Measurements from ENCODE around the gene RAD54L. TPM values are rescaled to one million over a fixed set of nuclear protein-coding genes. Genes with fewer than 3 reads are reported as not detected.
A peak's percentile ranks its signal among the peaks of the same experiment; 100 is the strongest.
"Not testable (repeated sequence)": the region's sequence is repeated elsewhere in the genome, so short reads cannot be mapped to it uniquely, and the experiment has no call there.

RAD54L gene
- total RNA-seq, 2 donors from 2014 or later: 61.7 to 118 TPM

- DNase-seq (ENCODE audit: low spot score in 2 of 2) (no peak), ATAC-seq (no peak)
- no peaks in the 10 kb centered on the region for H3K9me3 Mint-ChIP-seq
- peak overlapping the region; percentile 98 to 99 for H3K27ac Mint-ChIP-seq
- H3K36me3 Mint-ChIP-seq: peaks cover 30 to 46% of the 10 kb centered on the region in 2 donors
These were observed 53.3 kb downstream of the RAD54L start for GRCh38 chr1:46300673-46301405.

DNA sequence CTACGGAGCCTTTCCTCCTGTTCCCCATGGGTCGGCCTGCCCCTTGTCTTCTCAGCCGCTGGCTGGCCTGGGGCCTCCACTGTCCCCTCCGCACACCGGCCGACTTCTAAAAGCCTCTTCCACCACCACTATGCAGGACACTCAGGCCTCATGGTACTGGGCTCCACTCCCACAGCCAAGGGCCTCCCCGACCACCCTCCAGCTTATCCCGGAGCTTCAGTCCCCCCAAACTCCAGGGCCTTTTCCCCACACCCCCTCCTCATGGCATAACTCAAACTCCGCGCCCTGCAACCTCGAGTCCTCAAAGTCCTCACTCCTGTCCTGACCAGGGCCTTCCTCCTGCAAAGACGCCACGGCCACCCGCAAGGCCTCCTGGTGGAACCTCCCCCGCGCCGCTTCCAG is 53.8 kb downstream of the RAD54L start:
- no peak for ATAC-seq
- no peak for DNase-seq (ENCODE audit: low spot score in 2 of 2)
- H3K9me3 Mint-ChIP-seq: no peaks in the 10 kb centered on the region
- peaks cover 30 to 46% of the 10 kb centered on the region in 2 donors for H3K36me3 Mint-ChIP-seq
- peak overlapping the region; percentile 98 to 99 for H3K27ac Mint-ChIP-seq

- peak; percentile 36 to 39 for ATAC-seq
- H3K9me3 Mint-ChIP-seq: no peaks in the 10 kb centered on the region
- peaks cover 29 to 42% of the 10 kb centered on the region in 2 donors for H3K36me3 Mint-ChIP-seq
- DNase-seq (ENCODE audit: low spot score in 2 of 2): peak; percentile 69 to 74
- H3K27ac Mint-ChIP-seq: peak overlapping the region; percentile 99
These were observed 54.5 kb downstream of the RAD54L start for GRCh38 chr1:46301808-46302640.

DNA sequence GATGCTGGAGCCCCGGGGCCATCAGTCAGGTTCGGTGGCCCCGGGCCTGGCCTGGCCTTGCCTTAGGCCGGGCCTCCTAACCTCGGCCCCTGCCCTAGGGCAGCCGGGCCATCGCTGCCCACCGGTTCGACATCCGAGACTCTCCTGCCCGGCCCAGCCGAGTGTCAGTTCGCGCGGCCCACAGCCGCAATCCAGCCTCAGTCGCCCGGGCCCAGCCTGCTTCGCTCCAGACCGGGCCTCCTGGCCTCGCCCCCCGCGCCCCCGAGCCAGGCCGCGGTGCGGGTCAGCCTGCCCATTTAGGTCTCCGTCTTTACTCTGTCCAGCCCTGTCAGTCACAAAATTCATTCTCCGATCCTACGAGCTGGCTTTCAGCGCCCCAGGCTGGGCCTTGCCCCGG is 55.1 kb downstream of the RAD54L start:
- no peaks in the 10 kb centered on the region for H3K9me3 Mint-ChIP-seq
- H3K36me3 Mint-ChIP-seq: peaks cover 24 to 35% of the 10 kb centered on the region in 2 donors
- peak overlapping the region; percentile 99 for H3K27ac Mint-ChIP-seq
- ATAC-seq: peak; percentile 8 to 13
- DNase-seq (ENCODE audit: low spot score in 2 of 2): peak in 1 of 2 donors; percentile 44

- DNase-seq (ENCODE audit: low spot score in 2 of 2): peak; percentile 92 to 96
- peak within 1 kb of the TSS; percentile 99 for H3K27ac Mint-ChIP-seq
- ATAC-seq: peak; percentile 84 to 89
- peaks cover 20 to 30% of the 10 kb centered on the region in 2 donors for H3K36me3 Mint-ChIP-seq
- no peaks in the 10 kb centered on the region for H3K9me3 Mint-ChIP-seq
These were observed 55.7 kb downstream of the RAD54L start, which contains the start of the genes LRRC41 and UQCRH for GRCh38 chr1:46303038-46303871. LRRC41 (minus strand) TSS chr1:46303616; CDS start chr1:46303322, 294 bp downstream. UQCRH (plus strand) TSS chr1:46303698; CDS start chr1:46303767, 69 bp downstream.

GRCh38 chr1:46303872-46304326 is 56.3 kb downstream of the RAD54L start:
- Mint-ChIP-seq H3K9me3 (no peaks in the 10 kb centered on the region), H3K36me3 (peaks cover 23 to 34% of the 10 kb centered on the region in 2 donors), H3K27ac (peak overlapping the region; percentile 99)
- DNase-seq (ENCODE audit: low spot score in 2 of 2) (no peak), ATAC-seq (no peak)

- H3K36me3 Mint-ChIP-seq: peaks cover 30 to 42% of the 10 kb centered on the region in 2 donors
- DNase-seq (ENCODE audit: low spot score in 2 of 2) (no peak), ATAC-seq (no peak)
- H3K9me3 Mint-ChIP-seq: no peaks in the 10 kb centered on the region
- peak overlapping the region in 1 of 2 donors; percentile 29 for H3K27ac Mint-ChIP-seq
These were observed 58.6 kb downstream of the RAD54L start for GRCh38 chr1:46306159-46306530.

- Mint-ChIP-seq H3K36me3 (peaks cover 10 to 19% of the 10 kb centered on the region in 2 donors), H3K27ac (no peak overlapping the region), H3K9me3 (no peaks in the 10 kb centered on the region)
- no peak for ATAC-seq
- no peak for DNase-seq (ENCODE audit: low spot score in 2 of 2)
These were observed 62.0 kb downstream of the RAD54L start for GRCh38 chr1:46309401-46310159.

DNA sequence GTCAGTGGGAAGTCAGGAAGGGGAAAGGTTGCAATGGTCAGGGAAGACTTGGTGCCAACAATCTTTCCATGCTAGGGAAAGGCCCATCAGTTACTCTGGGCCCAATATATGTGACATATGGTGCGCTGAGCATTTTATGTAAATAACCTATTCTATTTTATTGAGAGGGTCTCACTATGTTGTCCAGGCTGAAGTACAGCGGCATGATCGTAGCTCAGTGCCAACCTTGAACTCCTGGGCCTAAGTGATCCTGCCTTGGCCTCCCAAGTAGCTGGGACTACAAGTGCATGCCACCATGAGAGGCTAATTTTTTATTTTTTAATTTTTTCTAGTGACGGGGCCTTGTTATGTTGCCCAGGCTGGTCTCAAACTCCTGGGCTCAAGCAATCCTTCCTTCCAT is 62.8 kb downstream of the RAD54L start:
- ATAC-seq: no peak
- H3K36me3 Mint-ChIP-seq: peaks cover 10 to 19% of the 10 kb centered on the region in 2 donors
- H3K27ac Mint-ChIP-seq: no peak overlapping the region
- no peak for DNase-seq (ENCODE audit: low spot score in 2 of 2)
- H3K9me3 Mint-ChIP-seq: no peaks in the 10 kb centered on the region

DNA sequence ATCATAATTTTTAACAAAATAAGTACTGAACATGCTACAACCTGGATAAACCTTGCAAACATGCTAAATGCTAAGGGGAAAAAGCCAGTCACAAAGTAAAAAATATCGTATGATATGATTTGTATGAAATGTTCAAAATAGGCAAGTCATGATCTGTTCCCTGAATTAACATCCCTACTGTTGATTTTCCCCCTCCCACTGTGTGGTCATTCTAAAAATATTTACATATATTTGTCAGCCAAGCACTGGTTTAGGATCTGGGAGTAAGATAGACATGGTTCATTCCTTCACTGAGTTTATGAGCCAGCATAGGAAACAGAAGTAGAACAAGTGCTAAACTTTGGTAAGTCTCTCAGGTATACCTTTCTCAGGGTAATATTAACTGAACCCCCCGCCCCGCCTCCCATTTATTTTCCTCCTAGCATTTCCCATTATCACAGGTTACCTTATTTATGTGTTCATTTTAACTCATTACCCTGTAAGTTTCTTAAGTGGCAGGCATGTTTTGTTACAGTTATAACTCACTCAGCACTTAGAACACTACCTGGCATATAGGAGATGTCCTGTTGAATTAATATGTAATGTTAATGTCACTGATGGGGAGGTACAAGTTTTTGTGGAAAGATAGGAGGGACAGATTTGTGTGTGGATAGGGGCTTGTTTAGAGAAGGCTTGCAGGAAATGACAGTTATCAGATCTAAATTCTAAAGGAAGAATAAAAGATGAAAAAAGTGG is 68.3 kb downstream of the RAD54L start:
- no peaks in the 10 kb centered on the region for H3K9me3 Mint-ChIP-seq
- H3K36me3 Mint-ChIP-seq: peaks cover 0 to 5% of the 10 kb centered on the region in 2 donors
- no peak overlapping the region for H3K27ac Mint-ChIP-seq
- DNase-seq (ENCODE audit: low spot score in 2 of 2) (no peak), ATAC-seq (no peak)

DNA sequence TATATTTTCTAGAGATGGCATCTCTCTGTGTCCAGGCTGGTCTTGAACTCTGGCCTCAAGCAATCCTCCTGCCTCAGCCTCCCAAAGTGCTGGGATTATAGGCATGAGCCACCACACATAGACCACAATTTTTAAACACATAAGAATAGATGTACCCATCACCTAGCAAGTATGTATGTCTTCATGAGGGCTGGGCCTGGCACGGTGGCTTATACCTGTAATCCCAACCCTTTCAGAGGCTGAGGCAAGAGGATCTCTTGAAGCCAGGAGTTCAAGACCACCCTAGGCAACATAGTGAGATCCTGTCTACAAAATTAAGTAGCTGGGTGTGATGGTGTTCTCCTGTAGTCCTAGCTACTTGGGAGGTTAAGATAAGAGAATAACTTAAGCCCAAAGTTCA is 69.8 kb downstream of the RAD54L start:
- no peak for ATAC-seq
- Mint-ChIP-seq H3K9me3 (no peaks in the 10 kb centered on the region), H3K36me3 (peaks cover 0 to 5% of the 10 kb centered on the region in 2 donors), H3K27ac (peak overlapping the region in 1 of 2 donors; percentile 44)
- DNase-seq (ENCODE audit: low spot score in 2 of 2): no peak

- not testable (repeated sequence) for ATAC-seq; H3K27ac Mint-ChIP-seq; H3K9me3 Mint-ChIP-seq; DNase-seq (ENCODE audit: low spot score in 2 of 2); H3K36me3 Mint-ChIP-seq
These were observed 71.7 kb downstream of the RAD54L start for GRCh38 chr1:46319301-46319700.

DNA sequence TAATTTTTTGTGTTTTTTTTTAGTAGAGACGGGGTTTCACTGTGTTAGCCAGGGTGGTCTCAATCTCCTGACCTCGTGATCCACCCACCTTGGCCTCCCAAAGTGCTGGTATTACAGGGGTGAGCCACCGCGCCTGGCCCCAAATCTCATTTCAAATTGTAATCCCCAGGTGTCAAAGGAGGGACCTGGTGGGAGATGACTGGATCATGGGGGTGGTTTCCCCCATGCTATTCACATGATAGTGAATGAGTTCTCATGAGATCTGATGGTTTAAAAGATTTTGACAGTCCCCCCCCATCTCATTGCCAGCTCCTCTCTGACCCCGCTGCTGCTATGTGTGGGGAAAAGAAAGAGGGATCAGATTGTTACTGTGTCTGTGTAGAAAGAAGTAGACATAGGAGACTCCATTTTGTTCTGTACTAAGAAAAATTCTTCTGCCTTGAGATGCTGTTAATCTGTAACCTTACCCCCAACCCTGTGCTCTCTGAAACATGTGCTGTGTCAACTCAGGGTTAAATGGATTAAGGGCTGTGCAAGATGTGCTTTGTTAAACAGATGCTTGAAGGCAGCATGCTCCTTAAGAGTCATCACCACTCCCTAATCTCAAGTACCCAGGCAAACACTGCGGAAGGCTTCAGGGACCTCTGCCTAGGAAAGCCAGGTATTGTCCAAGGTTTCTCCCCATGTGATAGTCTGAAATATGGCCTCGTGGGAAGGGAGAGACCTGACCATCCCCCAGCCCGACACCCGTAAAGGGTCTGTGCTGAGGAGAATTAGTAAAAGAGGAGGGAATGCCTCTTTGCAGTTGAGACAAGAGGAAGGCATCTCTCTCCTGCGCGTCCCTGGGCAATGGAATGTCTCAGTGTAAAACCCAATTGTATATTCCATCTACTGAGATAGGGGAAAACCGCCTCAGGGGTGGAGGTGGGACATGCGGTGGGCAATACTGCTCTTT is 72.7 kb downstream of the RAD54L start:
- peak overlapping the region in 1 of 2 donors; percentile 60 for H3K27ac Mint-ChIP-seq
- not testable (repeated sequence) for H3K9me3 Mint-ChIP-seq; ATAC-seq; H3K36me3 Mint-ChIP-seq; DNase-seq (ENCODE audit: low spot score in 2 of 2)

DNA sequence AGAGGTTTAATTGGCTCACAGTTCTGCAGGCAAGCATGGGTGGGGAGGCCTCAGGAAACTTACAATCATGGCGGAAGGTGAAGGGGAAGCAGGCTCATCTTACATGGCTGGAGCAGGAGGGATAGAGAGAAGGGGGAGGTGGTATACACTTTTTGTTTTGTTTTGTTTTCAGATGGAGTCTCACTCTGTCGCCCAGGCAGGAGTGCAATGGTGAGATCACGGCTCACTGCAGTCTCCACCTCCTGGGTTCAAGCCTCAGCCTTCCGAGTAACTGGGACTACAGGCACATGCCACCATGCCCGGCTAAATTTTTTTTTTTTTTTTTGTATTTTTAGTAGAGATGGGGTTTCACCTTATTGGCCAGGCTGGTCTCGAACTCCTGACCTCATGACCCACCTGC is 74.6 kb downstream of the RAD54L start:
- not testable (repeated sequence) for H3K36me3 Mint-ChIP-seq; DNase-seq (ENCODE audit: low spot score in 2 of 2); H3K9me3 Mint-ChIP-seq; H3K27ac Mint-ChIP-seq; ATAC-seq

Measured in activated naive CD4-positive, alpha-beta T cell treated with anti-CD3 and anti-CD28 coated beads, Interleukin-2, amount 50 U/mL, for 72 hours (primary cell).